Spinal cord (tissue), 10 donors: ENCODE data around the gene KDM2B. TPM values are rescaled to one million over a fixed set of nuclear protein-coding genes. Genes with fewer than 3 reads are reported as not detected.

ENCODE experiments used
- DNase-seq, 6 donors: peaks; one replicate each; pipeline versions ENCODE4 v3.0.0 to v3.0.0-alpha.2; 2013 to 2015; ENCODE audit warnings: low spot score in 6 of 6, low read depth in 4 of 6
- H3K27ac ChIP-seq: one replicate; pipeline ENCODE4 v1.5.1; 2013; ENCODE audit warnings: low read depth, low read length, control low read depth
- H3K27me3 ChIP-seq: one replicate; pipeline ENCODE4 v1.6.1; 2013; ENCODE audit warnings: low read length; ENCODE audit not compliant: control insufficient read depth, insufficient read depth
- H3K36me3 ChIP-seq: one replicate; pipeline ENCODE4 v1.6.1; 2013; ENCODE audit warnings: low read length; ENCODE audit not compliant: control insufficient read depth, insufficient read depth
- H3K4me1 ChIP-seq: one replicate; pipeline ENCODE4 v1.6.1; 2013; ENCODE audit warnings: low read length; ENCODE audit not compliant: control insufficient read depth, insufficient read depth
- H3K4me3 ChIP-seq: one replicate; pipeline ENCODE4 v1.5.1; 2013; ENCODE audit warnings: low read depth, low read length, control low read depth
- H3K9me3 ChIP-seq: one replicate; pipeline ENCODE4 v1.6.1; 2013; ENCODE audit warnings: low read length; ENCODE audit not compliant: control insufficient read depth, insufficient read depth
- whole genome bisulfite sequencing: methylation state at CpG from one replicate; pipeline ENCODE4 v1.1.5; 2013; ENCODE audit warnings: missing lambda C conversion rate; ENCODE audit not compliant: insufficient coverage; 5-methylcytosine and 5-hydroxymethylcytosine counted together
- polyA plus RNA-seq, 2 donors: library from polyadenylated mRNA; unstranded; fragments of 120-200 nt; gene quantifications; one replicate each; pipeline ENCODE4 v1.2.1, GENCODE V29; 2013; ENCODE audit not compliant: insufficient read length in 2 of 2
- total RNA-seq, 2 donors: library from RNA; depleted of rRNA in 1 of 2; stranded (reverse); fragments of 120-200 nt in 1 of 2; fragments of >200 nt in 1 of 2; gene quantifications; one replicate each; pipeline versions ENCODE4 v1.2.3 to v1.2.4, GENCODE V29; 2013 to 2014
- donor health status: healthy.

KDM2B gene
- total and polyA plus RNA-seq, 4 donors = 26.8 to 58.3 (median 43.8) TPM

- WGBS = 85% methylated on average over 4 of the region's 6 CpGs
- Histone ChIP-seq H3K27me3 (no peaks in the 10 kb centered on the region), H3K4me3 (no peak overlapping the region), H3K27ac (no peak overlapping the region), H3K36me3 (peaks cover 38% of the 10 kb centered on the region), H3K4me1 (peaks cover 32% of the 10 kb centered on the region), H3K9me3 (no peaks in the 10 kb centered on the region)
- no peak for DNase-seq
Observed at GRCh38 chr12:121454921-121455320, 125.9 kb downstream of the KDM2B start.

- Histone ChIP-seq H3K36me3 (peaks cover 44% of the 10 kb centered on the region), H3K27me3 (no peaks in the 10 kb centered on the region), H3K4me1 (peaks cover 32% of the 10 kb centered on the region), H3K9me3 (no peaks in the 10 kb centered on the region), H3K27ac (no peak overlapping the region), H3K4me3 (no peak overlapping the region)
- WGBS = 80% methylated on average over 13 of the region's 18 CpGs
- no peak for DNase-seq
Observed at GRCh38 chr12:121453629-121454028, 127.2 kb downstream of the KDM2B start.

GRCh38 chr12:121452985-121453360 is 127.8 kb downstream of the KDM2B start:
- H3K27ac ChIP-seq = no peak overlapping the region

GRCh38 chr12:121452340-121452984 is 128.4 kb downstream of the KDM2B start:
- Histone ChIP-seq H3K4me3 (no peak overlapping the region), H3K27me3 (no peaks in the 10 kb centered on the region), H3K27ac (no peak overlapping the region), H3K4me1 (peaks cover 32% of the 10 kb centered on the region), H3K9me3 (no peaks in the 10 kb centered on the region), H3K36me3 (peaks cover 52% of the 10 kb centered on the region)
- DNase-seq = no peak
- WGBS = 64% methylated on average over 28 of the region's 35 CpGs

More at GRCh38 chr12:121452985-121453360, 127.8 kb downstream of the KDM2B start:
- H3K36me3 ChIP-seq = peaks cover 51% of the 10 kb centered on the region
- no peak overlapping the region for H3K4me3 ChIP-seq
- no peaks in the 10 kb centered on the region for H3K27me3 ChIP-seq
- no peak for DNase-seq
- WGBS = 93% methylated on average over 39 of the region's 39 CpGs
- no peaks in the 10 kb centered on the region for H3K9me3 ChIP-seq
- H3K4me1 ChIP-seq = peaks cover 32% of the 10 kb centered on the region

- peak in 1 of 6 donors; percentile 69 for DNase-seq
Observed at GRCh38 chr12:121451961-121452339, 128.9 kb downstream of the KDM2B start.

GRCh38 chr12:121448771-121449315 is 132.0 kb downstream of the KDM2B start:
- no peak for DNase-seq
- H3K9me3 ChIP-seq = no peaks in the 10 kb centered on the region
- H3K27me3 ChIP-seq = no peaks in the 10 kb centered on the region
- no peak overlapping the region for H3K4me3 ChIP-seq
- peaks cover 15% of the 10 kb centered on the region for H3K4me1 ChIP-seq
- peaks cover 65% of the 10 kb centered on the region for H3K36me3 ChIP-seq
- H3K27ac ChIP-seq = no peak overlapping the region
- 70% methylated on average over 16 of the region's 16 CpGs for WGBS

More at GRCh38 chr12:121451961-121452339, 128.9 kb downstream of the KDM2B start:
- no peak overlapping the region for H3K27ac ChIP-seq
- H3K4me3 ChIP-seq = no peak overlapping the region
- H3K36me3 ChIP-seq = peaks cover 52% of the 10 kb centered on the region
- peaks cover 32% of the 10 kb centered on the region for H3K4me1 ChIP-seq
- no peaks in the 10 kb centered on the region for H3K9me3 ChIP-seq
- no peaks in the 10 kb centered on the region for H3K27me3 ChIP-seq
- 83% methylated on average over 1 of the region's 4 CpGs for WGBS

GRCh38 chr12:121446750-121447149 is 134.1 kb downstream of the KDM2B start:
- Histone ChIP-seq H3K9me3 (no peaks in the 10 kb centered on the region), H3K27ac (no peak overlapping the region), H3K27me3 (no peaks in the 10 kb centered on the region), H3K4me1 (peaks cover 3% of the 10 kb centered on the region), H3K4me3 (no peak overlapping the region), H3K36me3 (peaks cover 69% of the 10 kb centered on the region)
- no peak for DNase-seq
- WGBS = no CpG with 5 or more reads among the region's 3 CpGs

- Histone ChIP-seq H3K4me1 (no peaks in the 10 kb centered on the region), H3K9me3 (no peaks in the 10 kb centered on the region), H3K27me3 (no peaks in the 10 kb centered on the region), H3K36me3 (peaks cover 77% of the 10 kb centered on the region), H3K27ac (no peak overlapping the region), H3K4me3 (no peak overlapping the region)
- 91% methylated on average over 4 of the region's 4 CpGs for WGBS
- DNase-seq = no peak
Observed at GRCh38 chr12:121444842-121445202, 136.0 kb downstream of the KDM2B start.

- H3K9me3 ChIP-seq = no peaks in the 10 kb centered on the region
- peaks cover 83% of the 10 kb centered on the region for H3K36me3 ChIP-seq
- H3K27me3 ChIP-seq = no peaks in the 10 kb centered on the region
- 84% methylated on average over 42 of the region's 45 CpGs for WGBS
- no peak overlapping the region for H3K27ac ChIP-seq
- H3K4me3 ChIP-seq = no peak overlapping the region
- DNase-seq = no peak
- H3K4me1 ChIP-seq = peaks cover under 1% of the 10 kb centered on the region
Observed at GRCh38 chr12:121443911-121444841, 136.6 kb downstream of the KDM2B start.
